Bronchial epithelial cell (primary cell): Measurements from ENCODE around the gene METAP1D. TPM values are rescaled to one million over a fixed set of nuclear protein-coding genes. Genes with fewer than 3 reads are reported as not detected.

Experiments used
- DNase-seq: peaks from one replicate; pipeline ENCODE4 v3.0.0-alpha.2; 2010; ENCODE audit warnings: low read depth
- FAIRE-seq: peaks from 2 replicates; lab custom pipeline; 2011; peaks lifted over from hg19 to GRCh38; lab: Jason Lieb, UNC
- H3K27me3 ChIP-seq: 2 replicates; pipeline ENCODE4 v1.5.1; 2011; ENCODE audit warnings: low read length; ENCODE audit not compliant: control insufficient read depth, insufficient read depth
- H3K36me3 ChIP-seq: 2 replicates; pipeline ENCODE4 v1.5.1; 2011; ENCODE audit warnings: low read length; ENCODE audit not compliant: control insufficient read depth, insufficient read depth
- H3K4me3 ChIP-seq: 2 replicates; pipeline ENCODE4 v1.5.1; 2011; ENCODE audit warnings: mild to moderate bottlenecking, low read depth, low read length, control low read depth
- CTCF ChIP-seq: IDR thresholded peaks from 2 replicates; pipeline ENCODE4 v1.5.1; 2011; ENCODE audit warnings: mild to moderate bottlenecking, moderate library complexity, low read length, control low read depth, inconsistent platforms; ENCODE audit not compliant: insufficient read depth, severe bottlenecking
- total RNA-seq: library from RNA; depleted of rRNA; stranded (reverse); fragments of >200 nt; gene quantifications from 2 replicates; pipeline ENCODE4 v1.2.1, GENCODE V29; 2014

The METAP1D gene
- total RNA-seq, 1 donor from 2014 or later: 2.6 TPM

GRCh38 chr2:172091000-172091641 is 91.4 kb downstream of the METAP1D start:
- Histone ChIP-seq H3K4me3 (no peak overlapping the region), H3K36me3 (no peaks in the 10 kb centered on the region), H3K27me3 (peaks cover 71% of the 10 kb centered on the region)
- DNase-seq (no peak), FAIRE-seq (no peak)
- no peak for TF ChIP-seq CTCF

GRCh38 chr2:172091761-172092566 is 92.2 kb downstream of the METAP1D start:
- Histone ChIP-seq H3K27me3 (peaks cover 63% of the 10 kb centered on the region), H3K36me3 (no peaks in the 10 kb centered on the region), H3K4me3 (no peak overlapping the region)
- FAIRE-seq: no peak
- no peak for DNase-seq
- TF ChIP-seq CTCF: no peak

GRCh38 chr2:172092716-172093415 is 93.1 kb downstream of the METAP1D start:
- Histone ChIP-seq H3K4me3 (no peak overlapping the region), H3K36me3 (no peaks in the 10 kb centered on the region), H3K27me3 (peaks cover 54% of the 10 kb centered on the region)
- FAIRE-seq (no peak), DNase-seq (no peak)
- TF ChIP-seq CTCF: no peak

GRCh38 chr2:172093416-172094293 is 93.9 kb downstream of the METAP1D start:
- TF ChIP-seq CTCF: no peak
- Histone ChIP-seq H3K27me3 (peaks cover 46% of the 10 kb centered on the region), H3K4me3 (no peak overlapping the region), H3K36me3 (no peaks in the 10 kb centered on the region)
- no peak for FAIRE-seq
- no peak for DNase-seq

- Histone ChIP-seq H3K36me3 (no peaks in the 10 kb centered on the region), H3K4me3 (peak overlapping the region; percentile 49), H3K27me3 (peaks cover 41% of the 10 kb centered on the region)
- DNase-seq (no peak), FAIRE-seq (no peak)
- TF ChIP-seq CTCF: no peak
Observed at GRCh38 chr2:172094294-172095145, 94.8 kb downstream of the METAP1D start.
